GM23248 (cell line): ENCODE measurements around the gene CALN1. TPM values are rescaled to one million over a fixed set of nuclear protein-coding genes. Genes with fewer than 3 reads are reported as not detected.

Source experiments
- DNase-seq: peaks from one replicate; pipeline ENCODE4 v3.0.0-alpha.2; 2015
- H2AFZ ChIP-seq: fragments of 200-600 bp; sonication (generic); 2 replicates; pipeline ENCODE4 v1.6.1; 2016; ENCODE audit warnings: antibody characterized with exemption
- H3F3A ChIP-seq: fragments of 200-600 bp; sonication (generic); 2 replicates; pipeline ENCODE4 v1.6.1; 2016; ENCODE audit warnings: mild to moderate bottlenecking, antibody characterized with exemption, mixed run types; ENCODE audit not compliant: insufficient read depth
- H3K27ac ChIP-seq: fragments of 200-600 bp; sonication (generic); 2 replicates; pipeline ENCODE4 v1.5.1; 2016; ENCODE audit warnings: mild to moderate bottlenecking
- H3K27me3 ChIP-seq: fragments of 200-600 bp; sonication (generic); replicated peaks from 2 replicates; pipeline ENCODE4 v1.6.1; 2016; ENCODE audit warnings: mild to moderate bottlenecking; ENCODE audit not compliant: insufficient read depth
- H3K36me3 ChIP-seq: fragments of 200-600 bp; sonication (generic); 2 replicates; pipeline ENCODE4 v1.6.1; 2016; ENCODE audit warnings: low read depth, mild to moderate bottlenecking
- H3K4me1 ChIP-seq: fragments of 200-600 bp; sonication (generic); 2 replicates; pipeline ENCODE4 v1.6.1; 2016; ENCODE audit warnings: mild to moderate bottlenecking; ENCODE audit not compliant: insufficient read depth
- H3K4me2 ChIP-seq: fragments of 200-600 bp; sonication (generic); one replicate; pipeline ENCODE4 v1.6.1; 2016; ENCODE audit warnings: mild to moderate bottlenecking; ENCODE audit not compliant: unreplicated experiment
- H3K4me3 ChIP-seq: fragments of 200-600 bp; sonication (generic); 2 replicates; pipeline ENCODE4 v1.5.1; 2016; ENCODE audit warnings: mild to moderate bottlenecking
- H3K79me2 ChIP-seq: fragments of 200-600 bp; sonication (generic); 2 replicates; pipeline ENCODE4 v1.6.1; 2016; ENCODE audit warnings: mild to moderate bottlenecking; ENCODE audit not compliant: insufficient read depth
- H3K9ac ChIP-seq: fragments of 200-600 bp; sonication (generic); 2 replicates; pipeline ENCODE4 v1.6.1; 2016; ENCODE audit warnings: mild to moderate bottlenecking
- H3K9me2 ChIP-seq: fragments of 200-600 bp; sonication (generic); 2 replicates; pipeline ENCODE4 v1.6.1; 2016; ENCODE audit warnings: mixed run types, mild to moderate bottlenecking, moderate library complexity; ENCODE audit not compliant: insufficient read depth
- H3K9me3 ChIP-seq: fragments of 200-600 bp; sonication (generic); one replicate; pipeline ENCODE4 v1.6.1; 2017; ENCODE audit warnings: low read depth
- H4K20me1 ChIP-seq: fragments of 200-600 bp; sonication (generic); 2 replicates; pipeline ENCODE4 v1.6.0; 2016; ENCODE audit not compliant: insufficient read depth
- EZH2 ChIP-seq: fragments of 200-600 bp; sonication (generic); IDR thresholded peaks from 2 replicates; pipeline ENCODE4 v1.6.1; 2018; ENCODE audit warnings: antibody characterized with exemption, mild to moderate bottlenecking; ENCODE audit not compliant: insufficient read depth, poor library complexity, severe bottlenecking
- EZH2phosphoT487 ChIP-seq: fragments of 200-600 bp; sonication (generic); IDR thresholded peaks from 2 replicates; pipeline ENCODE4 v1.6.1; 2018; ENCODE audit warnings: antibody characterized with exemption, moderate library complexity, mild to moderate bottlenecking, low read depth; ENCODE audit not compliant: insufficient read depth
- WGBS, 2 experiments: methylation state at CpG; one replicate each; pipeline ENCODE4 v1.1.6; 2015 to 2017; ENCODE audit warnings: low lambda C conversion rate in 2 of 2, low coverage in 1 of 2; ENCODE audit errors: missing lambda C conversion rate in 2 of 2; 5-methylcytosine and 5-hydroxymethylcytosine counted together
- in situ Hi-C: fragments of 300-500 bp; cut with MboI; formaldehyde crosslinking; loops from 2 replicates; pipeline ENCODE4 v1.15.0; 2020
- polyA plus RNA-seq: library from polyadenylated mRNA; unstranded; fragments of >200 nt; fragmentation: Nextera tagmentation; extraction: Ambion mirVana; gene quantifications from 2 replicates; pipeline ENCODE4 v1.2.1, GENCODE V29; 2016
- total RNA-seq: library from RNA; depleted of rRNA; stranded (reverse); fragments of >200 nt; shearing (Covaris generic); gene quantifications from 2 replicates; pipeline ENCODE4 v1.2.3, GENCODE V29; 2014

Gene CALN1
- total and polyA plus RNA-seq, 2 experiments from 2014 or later: not detected

DNA sequence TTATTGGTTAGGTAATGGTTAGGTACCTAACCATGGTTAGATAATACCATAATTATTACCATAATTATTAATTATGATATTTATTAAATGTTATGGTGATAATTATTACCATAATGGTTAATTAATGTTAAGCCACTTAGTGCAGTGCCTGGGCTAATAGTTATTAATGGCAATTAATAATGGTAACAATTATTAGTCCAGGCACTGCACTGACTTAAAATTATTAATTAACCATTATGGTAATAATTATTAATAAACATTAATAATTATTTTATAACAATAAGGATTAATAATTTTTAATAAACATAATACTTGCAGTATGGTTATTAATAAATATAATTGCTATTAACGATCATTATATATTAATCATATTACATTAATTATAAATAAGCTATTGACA lies 604.0 kb downstream of the CALN1 start:
- H3K9me3 ChIP-seq: no peaks in the 10 kb centered on the region
- no peaks in the 10 kb centered on the region for H4K20me1 ChIP-seq
- no peak overlapping the region for H3K9ac ChIP-seq
- no peak for TF ChIP-seq EZH2
- TF ChIP-seq EZH2phosphoT487: no peak
- H3K4me3 ChIP-seq: no peak overlapping the region
- H3K27me3 ChIP-seq: no peaks in the 10 kb centered on the region
- no peak overlapping the region for H3K4me2 ChIP-seq
- no peak overlapping the region for H2AFZ ChIP-seq
- no peak overlapping the region for H3K27ac ChIP-seq
- H3F3A ChIP-seq: no peaks in the 10 kb centered on the region
- H3K4me1 ChIP-seq: no peaks in the 10 kb centered on the region
- in situ Hi-C loops: no loop called here
- no peaks in the 10 kb centered on the region for H3K9me2 ChIP-seq
- WGBS, 2 experiments: 17 to 28% methylated on average over 1 of the region's 1 CpG
- no peaks in the 10 kb centered on the region for H3K79me2 ChIP-seq
- no peaks in the 10 kb centered on the region for H3K36me3 ChIP-seq
- no peak for DNase-seq

DNA sequence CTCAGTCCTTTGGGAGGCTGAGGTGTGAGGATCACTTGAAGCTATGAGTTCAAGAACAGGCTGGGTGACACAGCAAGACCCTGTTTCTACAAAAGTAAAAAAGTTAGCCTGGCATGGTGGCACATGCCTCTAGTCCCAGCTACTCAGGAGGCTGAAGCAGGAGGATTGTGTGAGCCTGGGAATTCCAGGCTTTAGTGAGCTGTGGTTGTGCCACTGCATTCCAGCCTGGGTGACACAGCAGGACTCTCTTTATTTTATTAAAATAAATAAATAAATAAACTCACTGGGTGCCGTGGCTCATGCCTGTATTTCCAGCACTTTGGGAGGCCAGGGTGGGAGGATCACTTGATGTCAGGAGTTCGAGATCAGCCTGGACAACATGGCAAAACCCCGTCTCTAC lies 607.9 kb downstream of the CALN1 start:
- no peak for DNase-seq
- Histone ChIP-seq H2AFZ (no peak overlapping the region), H3K4me1 (no peaks in the 10 kb centered on the region), H3K27ac (no peak overlapping the region), H3K9ac (no peak overlapping the region), H3F3A (no peaks in the 10 kb centered on the region), H3K4me2 (no peak overlapping the region), H3K9me3 (no peaks in the 10 kb centered on the region), H3K36me3 (no peaks in the 10 kb centered on the region), H3K79me2 (no peaks in the 10 kb centered on the region), H3K4me3 (no peak overlapping the region), H3K9me2 (no peaks in the 10 kb centered on the region), H4K20me1 (no peaks in the 10 kb centered on the region), H3K27me3 (no peaks in the 10 kb centered on the region)
- TF ChIP-seq EZH2: no peak
- no peak for TF ChIP-seq EZH2phosphoT487
- in situ Hi-C loops: no loop called here
- WGBS, 2 experiments: 15 to 28% methylated on average over 3 of the region's 3 CpGs

DNA sequence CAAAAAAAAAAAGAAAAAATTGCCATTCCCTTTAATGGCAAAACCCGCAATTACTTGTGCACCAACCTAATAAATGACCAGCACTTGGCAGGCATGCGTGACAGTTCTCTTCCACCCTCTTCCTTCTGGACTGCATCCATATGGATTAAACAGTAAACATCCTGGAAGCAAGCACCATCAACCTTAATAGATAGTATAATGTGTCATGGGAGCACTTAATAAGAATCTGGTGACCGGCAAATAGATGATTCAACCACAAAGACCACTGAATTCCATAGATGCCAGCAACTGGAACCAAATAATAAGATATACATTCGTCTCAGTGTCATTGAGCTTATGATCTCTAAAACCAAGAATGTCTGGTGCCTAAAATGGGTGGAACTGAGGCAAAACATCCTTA lies 610.2 kb downstream of the CALN1 start:
- H3K27ac ChIP-seq: no peak overlapping the region
- DNase-seq: no peak
- H3K9me3 ChIP-seq: no peaks in the 10 kb centered on the region
- no peaks in the 10 kb centered on the region for H3F3A ChIP-seq
- H3K9me2 ChIP-seq: no peaks in the 10 kb centered on the region
- no peak overlapping the region for H2AFZ ChIP-seq
- no peaks in the 10 kb centered on the region for H3K36me3 ChIP-seq
- H3K9ac ChIP-seq: no peak overlapping the region
- WGBS, 2 experiments: 37 to 39% methylated on average over 4 of the region's 4 CpGs
- H3K27me3 ChIP-seq: no peaks in the 10 kb centered on the region
- no peaks in the 10 kb centered on the region for H3K4me1 ChIP-seq
- H3K79me2 ChIP-seq: no peaks in the 10 kb centered on the region
- H3K4me2 ChIP-seq: no peak overlapping the region
- TF ChIP-seq EZH2 (no peak), EZH2phosphoT487 (no peak)
- no peaks in the 10 kb centered on the region for H4K20me1 ChIP-seq
- in situ Hi-C loops: no loop called here
- H3K4me3 ChIP-seq: no peak overlapping the region

DNA sequence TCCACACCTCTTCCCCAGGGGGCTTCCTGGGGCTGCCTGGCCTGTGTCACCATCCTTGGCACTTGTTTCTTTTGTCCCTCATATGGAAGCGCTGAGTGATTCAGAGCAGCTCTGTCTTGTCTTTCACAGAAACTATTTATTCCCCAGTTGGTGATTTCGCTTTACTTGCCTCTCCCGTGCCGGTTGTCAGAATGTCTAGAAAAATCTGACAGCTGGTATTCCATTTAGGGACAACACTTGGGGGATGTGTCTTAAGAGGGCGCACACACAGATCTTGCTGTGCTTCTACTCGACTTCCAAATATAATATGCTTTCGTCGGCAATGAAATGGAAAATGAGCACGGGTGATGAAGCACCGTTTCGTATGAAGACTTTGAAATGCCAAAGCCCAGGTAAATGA lies 611.8 kb downstream of the CALN1 start:
- Histone ChIP-seq H2AFZ (no peak overlapping the region), H3K27me3 (no peaks in the 10 kb centered on the region), H3K4me1 (no peaks in the 10 kb centered on the region), H3K36me3 (no peaks in the 10 kb centered on the region), H3F3A (no peaks in the 10 kb centered on the region), H3K9me3 (no peaks in the 10 kb centered on the region), H3K9ac (no peak overlapping the region), H3K4me3 (no peak overlapping the region), H3K4me2 (no peak overlapping the region), H3K9me2 (no peaks in the 10 kb centered on the region), H4K20me1 (no peaks in the 10 kb centered on the region), H3K79me2 (no peaks in the 10 kb centered on the region), H3K27ac (no peak overlapping the region)
- no peak for DNase-seq
- TF ChIP-seq EZH2phosphoT487 (no peak), EZH2 (no peak)
- in situ Hi-C loops: no loop called here
- WGBS, 2 experiments: 64% methylated on average over 11 of the region's 11 CpGs

DNA sequence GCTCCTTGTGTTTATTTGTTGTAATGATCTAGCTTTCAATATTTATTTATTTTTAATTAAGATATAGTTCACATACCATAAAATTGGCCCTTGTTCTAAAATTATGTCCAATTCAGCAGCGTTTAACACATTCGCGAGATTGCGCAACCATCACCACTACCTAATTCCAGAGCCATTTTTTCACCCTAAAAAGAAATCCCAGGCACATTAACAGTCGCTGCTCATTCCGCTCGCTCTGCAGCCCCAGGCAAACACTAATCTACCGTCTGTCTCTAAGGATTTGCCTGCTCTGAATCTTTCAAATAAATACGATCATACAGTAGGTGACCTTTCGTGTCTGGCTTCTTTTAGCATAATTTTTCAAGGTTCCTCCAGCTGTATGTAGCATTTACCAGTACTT lies 616.7 kb downstream of the CALN1 start:
- H3K4me1 ChIP-seq: no peaks in the 10 kb centered on the region

More for the DNA sequence above, 616.7 kb downstream of the CALN1 start:
- no peak overlapping the region for H3K4me3 ChIP-seq
- TF ChIP-seq EZH2 (no peak), EZH2phosphoT487 (no peak)
- no peak overlapping the region for H2AFZ ChIP-seq
- in situ Hi-C loops: no loop called here
- no peaks in the 10 kb centered on the region for H3K9me3 ChIP-seq
- no peaks in the 10 kb centered on the region for H3K79me2 ChIP-seq
- H3K9me2 ChIP-seq: no peaks in the 10 kb centered on the region
- H3K36me3 ChIP-seq: no peaks in the 10 kb centered on the region
- WGBS, 2 experiments: 68% methylated on average over 10 of the region's 10 CpGs
- no peak overlapping the region for H3K27ac ChIP-seq
- DNase-seq: no peak
- no peaks in the 10 kb centered on the region for H3K27me3 ChIP-seq
- H3K9ac ChIP-seq: no peak overlapping the region
- no peak overlapping the region for H3K4me2 ChIP-seq
- H4K20me1 ChIP-seq: no peaks in the 10 kb centered on the region
- H3F3A ChIP-seq: no peaks in the 10 kb centered on the region
